Mucosa of stomach (tissue), 1 donor: ENCODE measurements around the gene FAM219B.
"Not testable (repeated sequence)": the region's sequence is repeated elsewhere in the genome, so short reads cannot be mapped to it uniquely, and the experiment has no call there.

Experiments
- H3K27me3 ChIP-seq: one replicate; pipeline ENCODE4 v1.7.0; 2013; ENCODE audit warnings: mild to moderate bottlenecking, low read length; ENCODE audit not compliant: control insufficient read depth, insufficient read depth
- H3K36me3 ChIP-seq: one replicate; pipeline ENCODE4 v1.7.0; 2013; ENCODE audit warnings: low read length; ENCODE audit not compliant: control insufficient read depth, insufficient read depth
- H3K4me1 ChIP-seq: one replicate; pipeline ENCODE4 v1.7.0; 2013; ENCODE audit warnings: mild to moderate bottlenecking, low read length; ENCODE audit not compliant: control insufficient read depth, insufficient read depth
- H3K4me3 ChIP-seq: one replicate; pipeline ENCODE4 v1.7.0; 2013; ENCODE audit warnings: low read length
- H3K9ac ChIP-seq: one replicate; pipeline ENCODE4 v1.7.0; 2013; ENCODE audit warnings: mild to moderate bottlenecking, low read length, moderate library complexity
- H3K9me3 ChIP-seq: one replicate; pipeline ENCODE4 v1.7.0; 2013; ENCODE audit warnings: mild to moderate bottlenecking, low read length, moderate library complexity; ENCODE audit not compliant: control insufficient read depth
- donor health status: Pancreatic carcinoma.

FAM219B gene, protein sequence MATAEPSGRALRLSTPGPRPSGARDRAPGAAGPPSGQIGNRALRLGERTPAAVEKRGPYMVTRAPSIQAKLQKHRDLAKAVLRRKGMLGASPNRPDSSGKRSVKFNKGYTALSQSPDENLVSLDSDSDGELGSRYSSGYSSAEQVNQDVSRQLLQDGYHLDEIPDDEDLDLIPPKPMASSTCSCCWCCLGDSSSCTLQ

DNA sequence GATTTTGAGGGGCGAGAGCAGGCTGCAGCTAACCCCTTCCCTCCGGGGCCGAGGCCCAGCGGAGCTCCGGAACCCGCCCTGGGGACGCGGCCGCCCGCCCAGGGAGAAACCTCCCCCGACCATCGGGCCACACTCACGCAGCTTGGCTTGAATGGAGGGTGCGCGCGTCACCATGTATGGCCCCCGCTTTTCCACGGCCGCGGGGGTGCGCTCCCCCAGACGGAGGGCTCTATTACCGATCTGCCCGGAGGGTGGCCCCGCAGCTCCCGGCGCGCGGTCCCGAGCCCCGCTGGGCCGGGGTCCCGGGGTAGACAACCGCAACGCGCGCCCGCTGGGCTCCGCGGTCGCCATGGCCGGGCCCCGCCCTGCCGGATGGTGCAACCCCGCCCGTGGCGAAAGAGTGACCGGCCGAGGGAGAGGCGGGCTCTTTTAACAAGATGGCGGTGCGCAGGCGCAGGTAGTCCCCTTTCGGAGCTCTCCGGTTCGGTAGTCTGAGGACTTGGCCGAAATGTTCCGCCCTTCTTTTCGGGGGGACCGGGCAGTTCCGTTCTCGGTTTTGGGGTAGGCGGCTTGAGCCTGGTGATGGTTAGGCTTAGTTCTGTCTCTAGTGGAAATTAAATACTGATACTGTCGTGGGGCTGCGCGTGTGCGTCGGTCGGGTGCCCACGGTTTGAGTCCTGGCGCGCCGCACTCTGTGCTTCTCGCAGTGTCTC, at the start of gene FAM219B:
TSS of gene FAM219B (minus strand) at position 402 of the 713 bp plus-strand sequence. CDS start at position 351, 51 bp downstream.
- Histone ChIP-seq H3K9me3 (no peaks in the 10 kb centered on the region), H3K9ac (peak within 1 kb of the TSS; percentile 79), H3K36me3 (peaks cover 13% of the 10 kb centered on the region), H3K4me3 (peak within 1 kb of the TSS; percentile 58), H3K4me1 (peaks cover 26% of the 10 kb centered on the region), H3K27me3 (no peaks in the 10 kb centered on the region)

DNA sequence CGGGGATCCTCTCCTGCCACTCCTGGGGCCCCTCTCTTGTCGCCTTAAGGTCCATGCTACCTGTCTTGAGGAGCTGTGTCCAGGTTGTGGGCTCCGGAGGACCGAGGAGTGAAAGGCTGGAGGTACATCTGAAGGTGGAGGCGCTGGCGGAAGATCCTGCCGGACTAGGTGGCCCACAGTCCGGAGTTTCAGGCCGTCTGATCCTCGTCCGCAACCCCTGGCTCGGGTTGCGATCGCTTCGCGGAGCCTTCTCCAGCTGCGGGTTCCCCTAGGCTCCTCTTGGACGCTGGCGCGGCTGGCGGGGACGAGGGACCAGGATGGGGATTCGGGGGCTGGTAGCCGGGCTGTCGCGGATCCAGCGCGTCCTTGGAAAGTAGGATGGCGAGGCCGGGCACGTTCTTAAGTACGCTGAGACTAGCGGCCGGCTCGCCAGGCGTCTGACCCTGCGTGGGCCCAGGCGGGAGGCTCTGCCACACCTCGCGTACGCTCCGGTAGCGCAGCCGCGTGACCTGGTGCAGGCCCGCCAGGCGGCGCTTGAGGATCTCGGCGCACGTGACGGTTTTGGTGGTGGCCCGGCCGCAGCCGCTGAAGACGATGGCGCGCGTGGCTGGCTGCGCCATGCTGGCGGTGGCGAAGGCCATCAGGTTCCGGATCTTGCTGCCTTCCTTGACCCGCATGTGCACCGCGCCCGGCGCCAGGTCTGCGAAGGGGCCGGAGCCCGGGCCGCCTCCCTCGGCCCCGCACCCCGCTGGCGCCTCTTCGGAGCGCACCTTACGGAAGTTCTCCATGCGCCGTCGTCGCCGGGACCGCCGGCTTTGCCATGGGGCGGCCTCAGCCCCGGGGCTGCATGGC, 49.4 kb upstream of the FAM219B start:
- H3K27me3 ChIP-seq = peaks cover 20% of the 10 kb centered on the region
- H3K4me1 ChIP-seq = peaks cover 51% of the 10 kb centered on the region
- no peaks in the 10 kb centered on the region for H3K9me3 ChIP-seq
- H3K36me3 ChIP-seq = no peaks in the 10 kb centered on the region
- peak overlapping the region; percentile 19 for H3K4me3 ChIP-seq
- H3K9ac ChIP-seq = peak overlapping the region; percentile 73

DNA sequence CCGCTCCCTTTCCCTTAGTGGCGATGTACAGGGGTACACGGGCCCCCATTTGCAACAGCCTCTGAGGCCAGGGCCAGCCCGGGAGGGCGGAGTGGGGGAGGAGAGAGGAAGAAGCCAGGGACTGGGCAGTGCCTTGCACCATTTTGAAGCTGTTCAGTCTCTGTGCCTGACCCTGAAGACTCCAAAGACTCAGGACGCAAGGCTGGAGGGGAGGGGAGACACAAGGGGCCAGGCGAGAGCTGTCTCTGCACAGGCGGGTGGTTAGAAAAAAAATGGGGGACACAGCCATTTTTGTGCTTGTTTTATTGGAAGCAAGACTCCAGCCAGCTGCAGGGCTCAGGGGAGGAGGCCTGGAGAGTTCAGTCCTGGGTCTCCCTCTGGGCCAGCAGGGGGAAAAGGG, 48.4 kb upstream of the FAM219B start:
- Histone ChIP-seq H3K27me3 (peaks cover 17% of the 10 kb centered on the region), H3K9ac (peak overlapping the region; percentile 65), H3K4me3 (no peak overlapping the region), H3K4me1 (peaks cover 47% of the 10 kb centered on the region), H3K36me3 (no peaks in the 10 kb centered on the region), H3K9me3 (no peaks in the 10 kb centered on the region)

DNA sequence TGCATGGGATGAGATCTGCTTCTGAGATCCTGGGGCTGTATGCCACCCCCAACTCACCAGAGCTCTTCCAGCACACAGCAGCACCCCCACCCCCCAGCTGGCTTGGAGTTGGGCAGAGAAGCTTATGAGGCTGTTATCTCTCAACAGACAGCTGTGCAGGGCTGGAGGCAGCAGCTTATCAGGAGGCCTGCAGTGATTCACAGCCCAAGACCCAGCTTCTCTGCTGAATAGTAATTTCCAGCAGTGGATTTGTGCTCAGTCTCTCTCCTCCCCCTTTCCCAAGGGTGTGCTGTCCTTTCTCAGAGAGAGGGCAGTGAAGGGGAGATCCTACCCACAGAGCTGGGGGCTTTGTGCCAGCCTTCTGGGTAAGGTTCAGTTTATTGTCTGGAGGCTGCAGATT, 47.9 kb upstream of the FAM219B start:
- Histone ChIP-seq H3K27me3 (peaks cover 15% of the 10 kb centered on the region), H3K9me3 (no peaks in the 10 kb centered on the region), H3K4me1 (peaks cover 44% of the 10 kb centered on the region), H3K9ac (no peak overlapping the region), H3K36me3 (no peaks in the 10 kb centered on the region), H3K4me3 (no peak overlapping the region)

DNA sequence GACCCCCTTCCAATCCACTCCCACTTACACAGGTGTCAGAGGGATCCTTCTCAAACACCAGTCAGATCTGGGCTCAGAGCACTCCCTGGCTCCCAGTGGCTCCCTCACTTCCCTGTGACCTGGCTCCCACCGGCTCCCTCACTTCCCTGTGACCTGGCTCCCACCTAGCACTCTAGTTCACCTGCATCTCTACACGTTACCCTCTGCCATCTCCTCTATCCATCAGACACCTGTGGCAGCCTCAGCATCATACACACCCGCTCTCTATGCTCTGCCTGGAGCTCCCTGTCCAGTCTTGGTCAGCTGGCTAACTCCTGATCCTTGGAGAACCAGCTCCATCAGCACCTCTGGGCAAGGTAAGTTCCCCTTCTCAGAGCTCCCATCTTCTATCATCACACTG, 44.4 kb upstream of the FAM219B start:
- Histone ChIP-seq H3K9ac (no peak overlapping the region), H3K4me1 (peaks cover 20% of the 10 kb centered on the region), H3K27me3 (peaks cover 2% of the 10 kb centered on the region), H3K9me3 (no peaks in the 10 kb centered on the region), H3K36me3 (no peaks in the 10 kb centered on the region), H3K4me3 (no peak overlapping the region)

DNA sequence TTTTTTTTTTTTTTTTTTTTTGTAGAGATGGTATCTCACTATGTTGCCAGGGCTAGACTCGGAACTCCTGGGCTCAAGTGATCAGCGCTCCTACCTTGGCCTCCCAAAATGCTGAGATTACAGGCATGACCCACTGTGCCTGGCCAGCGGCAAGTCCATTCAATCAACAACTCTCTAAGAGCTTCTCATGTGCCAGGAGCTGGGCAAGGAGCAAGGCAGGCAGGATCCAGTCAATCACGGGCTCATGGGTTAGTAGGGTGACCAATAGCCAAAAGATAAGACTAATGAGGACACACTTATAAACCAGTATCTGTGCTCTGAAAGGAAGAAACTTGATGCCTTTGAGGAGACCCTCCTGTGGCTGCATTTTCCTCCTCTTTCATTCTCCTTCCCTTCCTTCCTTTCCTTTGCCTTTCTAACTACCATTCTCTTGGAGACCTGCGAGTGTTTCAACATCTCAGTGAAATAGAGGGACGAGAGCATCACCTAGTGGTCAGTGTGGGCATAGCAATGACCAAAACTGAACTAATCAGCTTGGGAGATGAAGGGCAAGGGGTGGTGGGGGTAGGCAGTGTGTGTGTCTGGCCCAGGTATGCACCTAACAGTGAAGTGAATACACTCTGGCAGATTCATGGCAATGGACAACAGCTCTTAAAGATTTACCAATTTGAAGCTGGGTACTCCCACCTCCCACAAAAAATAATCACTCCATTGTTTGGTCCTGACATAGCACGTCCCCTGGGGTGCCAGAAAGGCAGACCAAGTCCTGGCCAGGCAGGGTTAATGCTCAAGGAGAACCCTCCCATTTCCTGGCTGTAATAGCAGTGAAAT, 43.6 kb upstream of the FAM219B start:
- peaks cover 13% of the 10 kb centered on the region for H3K4me1 ChIP-seq
- H3K27me3 ChIP-seq = peaks cover under 1% of the 10 kb centered on the region
- H3K9me3 ChIP-seq = no peaks in the 10 kb centered on the region
- no peak overlapping the region for H3K9ac ChIP-seq
- no peaks in the 10 kb centered on the region for H3K36me3 ChIP-seq
- no peak overlapping the region for H3K4me3 ChIP-seq

DNA sequence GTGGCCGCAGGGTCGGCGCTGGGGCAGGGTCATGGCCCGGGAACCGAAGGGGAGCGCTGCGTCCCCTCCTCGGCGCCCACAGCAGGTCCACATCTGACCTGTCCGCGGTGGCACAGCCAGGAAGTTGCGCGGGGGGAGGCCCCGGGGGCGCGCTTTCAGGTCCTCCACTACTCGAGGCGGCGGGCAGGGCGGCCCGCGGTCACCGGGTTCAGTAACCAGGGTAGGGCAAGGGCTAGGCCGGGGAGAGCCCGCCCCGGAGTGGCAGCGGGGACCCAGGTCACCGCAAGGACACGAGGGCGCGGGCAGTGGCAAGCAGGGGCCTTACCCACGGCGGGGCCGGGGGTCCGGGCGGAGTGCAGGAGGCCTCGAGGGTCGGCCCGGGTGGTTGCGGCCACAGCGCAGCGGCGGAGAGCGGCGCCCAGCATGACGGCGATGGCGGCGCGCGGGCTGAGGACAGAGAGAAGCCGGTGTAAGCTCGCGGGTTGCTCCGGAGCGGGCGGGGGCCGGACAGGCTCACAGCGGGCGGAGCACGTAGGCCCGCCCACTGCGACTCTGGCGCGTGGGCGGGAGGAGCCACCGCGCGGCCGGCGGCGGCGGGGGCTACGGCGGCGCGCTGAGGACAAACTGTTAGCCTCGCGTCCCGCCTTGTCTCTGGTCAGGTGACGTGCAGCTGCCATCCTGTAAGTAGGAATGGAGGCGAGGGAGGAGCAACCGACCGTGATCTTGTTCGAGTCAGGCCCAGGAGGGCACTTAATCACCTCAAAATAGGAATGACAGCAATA, 31.1 kb upstream of the FAM219B start, which contains the start of gene COX5A:
TSS of gene COX5A (minus strand) at position 484 of the 782 bp plus-strand sequence. CDS start at position 425, 59 bp downstream.
- peaks cover 14% of the 10 kb centered on the region for H3K4me1 ChIP-seq
- no peaks in the 10 kb centered on the region for H3K27me3 ChIP-seq
- no peaks in the 10 kb centered on the region for H3K36me3 ChIP-seq
- H3K9ac ChIP-seq = peak within 1 kb of the TSS; percentile 86
- peak within 1 kb of the TSS; percentile 86 for H3K4me3 ChIP-seq
- no peaks in the 10 kb centered on the region for H3K9me3 ChIP-seq

DNA sequence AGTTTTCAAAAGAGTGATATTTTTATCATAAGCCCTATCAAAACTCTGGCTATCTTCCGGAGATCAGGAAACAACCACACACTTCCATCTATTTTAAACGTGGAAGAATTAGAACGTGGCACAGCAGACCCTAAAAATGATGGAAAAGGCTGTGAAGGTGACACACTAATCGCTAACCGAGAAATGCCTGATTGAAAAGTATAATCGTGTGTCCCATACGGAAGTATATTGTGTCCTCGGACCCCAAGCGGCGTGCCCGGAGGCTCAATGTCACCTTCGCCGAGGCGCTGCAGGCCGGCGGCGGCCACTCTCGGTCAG, 30.6 kb upstream of the FAM219B start:
- peaks cover 14% of the 10 kb centered on the region for H3K4me1 ChIP-seq
- H3K36me3 ChIP-seq = no peaks in the 10 kb centered on the region
- peak overlapping the region; percentile 86 for H3K4me3 ChIP-seq
- H3K27me3 ChIP-seq = no peaks in the 10 kb centered on the region
- H3K9me3 ChIP-seq = no peaks in the 10 kb centered on the region
- H3K9ac ChIP-seq = peak overlapping the region; percentile 86

DNA sequence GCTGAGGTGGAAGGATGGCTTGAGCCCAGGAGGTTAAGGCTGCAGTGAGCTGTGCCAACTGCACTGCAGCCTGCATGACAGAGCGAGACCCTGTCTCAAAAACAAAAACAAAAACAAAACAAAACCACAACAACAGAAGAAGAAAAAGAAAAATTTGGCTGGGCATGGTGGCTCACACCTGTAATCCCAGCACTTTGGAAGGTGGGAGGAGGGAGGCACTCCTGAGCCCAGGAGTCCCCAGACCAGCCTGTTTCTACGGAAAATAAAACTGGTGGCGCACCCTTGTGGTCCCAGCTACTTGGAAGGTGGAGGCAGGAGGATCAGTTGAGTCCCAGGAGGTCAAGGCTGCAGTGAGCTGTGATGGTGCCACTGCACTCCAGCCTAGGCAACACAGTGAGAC, 28.5 kb upstream of the FAM219B start:
- H3K27me3 ChIP-seq, H3K36me3 ChIP-seq, H3K9ac ChIP-seq, H3K9me3 ChIP-seq, H3K4me3 ChIP-seq: not testable (repeated sequence)
- peaks cover 19% of the 10 kb centered on the region for H3K4me1 ChIP-seq

DNA sequence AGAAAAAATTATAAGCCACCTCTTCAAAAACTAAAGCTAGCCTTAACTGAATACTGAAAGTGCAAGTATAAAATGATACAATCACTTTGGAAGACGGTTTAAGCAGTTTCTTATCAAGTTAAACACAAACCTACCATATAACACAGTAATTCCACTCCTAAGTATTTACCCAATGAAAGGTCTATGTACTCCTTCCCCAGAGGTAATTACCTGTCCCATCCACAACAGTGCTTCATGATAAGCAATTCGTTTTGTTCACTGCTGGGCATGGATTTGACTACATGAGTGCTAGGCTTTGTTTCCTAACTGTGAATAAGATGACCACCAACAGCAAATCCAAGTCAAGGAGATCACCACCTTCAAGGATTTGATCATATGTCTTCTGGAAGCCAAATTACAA, 26.9 kb upstream of the FAM219B start:
- no peaks in the 10 kb centered on the region for H3K36me3 ChIP-seq
- no peaks in the 10 kb centered on the region for H3K27me3 ChIP-seq
- H3K9ac ChIP-seq = no peak overlapping the region
- H3K9me3 ChIP-seq = no peaks in the 10 kb centered on the region
- H3K4me1 ChIP-seq = peaks cover 19% of the 10 kb centered on the region
- no peak overlapping the region for H3K4me3 ChIP-seq

DNA sequence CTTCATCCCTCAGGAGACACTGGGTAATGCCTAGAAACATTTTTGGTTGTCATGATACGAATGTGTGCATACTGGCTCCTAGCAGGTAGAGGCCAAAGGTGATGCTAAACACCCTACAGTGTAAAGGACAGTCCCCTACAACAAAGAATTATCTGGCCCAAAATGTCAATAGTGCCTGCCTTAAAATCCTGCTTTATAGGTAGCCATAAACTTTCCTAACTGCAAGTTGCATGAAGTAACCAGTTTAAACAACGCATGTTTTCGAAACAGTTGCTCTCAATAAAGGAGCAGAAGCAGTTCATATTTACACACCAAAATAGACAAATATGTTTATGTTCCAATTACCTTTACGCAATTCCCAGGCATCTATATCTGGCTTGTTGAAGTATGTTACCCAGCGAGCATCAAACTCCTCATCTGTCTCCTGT, 22.1 kb upstream of the FAM219B start:
- H3K27me3 ChIP-seq = no peaks in the 10 kb centered on the region
- H3K4me3 ChIP-seq = no peak overlapping the region
- no peaks in the 10 kb centered on the region for H3K9me3 ChIP-seq
- peaks cover 9% of the 10 kb centered on the region for H3K4me1 ChIP-seq
- H3K9ac ChIP-seq = no peak overlapping the region
- no peaks in the 10 kb centered on the region for H3K36me3 ChIP-seq
